Stomach (tissue), 9 donors: ENCODE measurements around the gene PDLIM7. TPM values are rescaled to one million over a fixed set of nuclear protein-coding genes. Genes with fewer than 3 reads are reported as not detected.

Source experiments
- DNase-seq, 2 donors: peaks; one replicate each; pipeline versions ENCODE4 v3.0.0 to v3.0.0-alpha.2; 2013 to 2019
- H3K27ac ChIP-seq, 5 donors: fragments of 200-600 bp in 4 of 5; sonication (generic) in 4 of 5; one replicate each; pipeline ENCODE4 v1.5.1; 2013 to 2019; ENCODE audit warnings: mild to moderate bottlenecking in 1 of 5, moderate library complexity in 1 of 5
- H3K27me3 ChIP-seq, 3 donors: fragments of 200-600 bp; sonication (generic); one replicate each; pipeline ENCODE4 v1.5.1; 2017 to 2019; ENCODE audit warnings: mixed run types in 1 of 3
- H3K36me3 ChIP-seq, 4 donors: fragments of 200-600 bp; sonication (generic); 1 replicate in 3 of 4; 2 replicates in 1 of 4; pipeline ENCODE4 v1.5.1; 2016 to 2019
- H3K4me1 ChIP-seq, 4 donors: fragments of 200-600 bp; sonication (generic); one replicate each; pipeline ENCODE4 v1.5.1; 2016 to 2019
- H3K4me3 ChIP-seq, 4 donors: fragments of 200-600 bp; sonication (generic) in 3 of 4; one replicate each; pipeline ENCODE4 v1.5.1; 2016 to 2019; ENCODE audit warnings: mild to moderate bottlenecking in 1 of 4
- H3K9me3 ChIP-seq, 4 donors: fragments of 200-600 bp; sonication (generic); one replicate each; pipeline ENCODE4 v1.5.1; 2016 to 2019
- CTCF ChIP-seq, 7 experiments: fragments of 450-650 bp in 4 of 7; fragments of 200-600 bp in 3 of 7; sonication (generic) in 3 of 7; IDR thresholded peaks; one replicate each; pipeline ENCODE4 v1.5.1; 2016 to 2019; ENCODE audit warnings: antibody characterized with exemption in 7 of 7, control low read depth in 2 of 7, mild to moderate bottlenecking in 1 of 7
- EP300 ChIP-seq: sonication (generic); formaldehyde crosslinking; IDR thresholded peaks from one replicate; pipeline ENCODE4 v1.6.1; 2017; ENCODE audit warnings: antibody characterized with exemption
- POLR2A ChIP-seq, 4 donors: fragments of 450-650 bp; IDR thresholded peaks; one replicate each; pipeline ENCODE4 v1.6.1; 2016; ENCODE audit warnings: antibody characterized with exemption in 4 of 4, control low read depth in 2 of 4, mild to moderate bottlenecking in 1 of 4, moderate library complexity in 1 of 4
- POLR2AphosphoS5 ChIP-seq, 3 donors: sonication (generic); formaldehyde crosslinking; IDR thresholded peaks; one replicate each; pipeline ENCODE4 v1.6.1; 2016; ENCODE audit warnings: antibody characterized with exemption in 3 of 3
- WGBS, 5 donors: extraction: QIAGEN DNeasy Blood & Tissue Kit in 3 of 5; methylation state at CpG; one replicate each; pipeline versions ENCODE4 v1.1.5 to v1.1.7; 2013 to 2018; 5-methylcytosine and 5-hydroxymethylcytosine counted together
- intact Hi-C: fragments of 100-400 bp; cut with DNase I; formaldehyde crosslinking; loops from one replicate; pipeline ENCODE4 v1.15.1; 2023; ENCODE audit warnings: low total_unique reads
- polyA plus RNA-seq, 3 donors: library from polyadenylated mRNA; stranded (reverse); fragments of 200-250 nt; gene quantifications; one replicate each; pipeline ENCODE4 v1.2.3, GENCODE V29; 2013
- total RNA-seq, 5 donors: library from RNA; depleted of rRNA; stranded (reverse); fragments of >200 nt; gene quantifications; one replicate each; pipeline versions ENCODE4 v1.1.0 to v1.2.3, GENCODE V29; 2014 to 2016
- donor health status: healthy with polysubstance abuse.
- donor health status: Bipolar disorder and iron deficiency.
- donor health status: healthy.

Gene PDLIM7
- total and polyA plus RNA-seq, 8 donors: 14.6 to 142 (median 86.8) TPM

DNA sequence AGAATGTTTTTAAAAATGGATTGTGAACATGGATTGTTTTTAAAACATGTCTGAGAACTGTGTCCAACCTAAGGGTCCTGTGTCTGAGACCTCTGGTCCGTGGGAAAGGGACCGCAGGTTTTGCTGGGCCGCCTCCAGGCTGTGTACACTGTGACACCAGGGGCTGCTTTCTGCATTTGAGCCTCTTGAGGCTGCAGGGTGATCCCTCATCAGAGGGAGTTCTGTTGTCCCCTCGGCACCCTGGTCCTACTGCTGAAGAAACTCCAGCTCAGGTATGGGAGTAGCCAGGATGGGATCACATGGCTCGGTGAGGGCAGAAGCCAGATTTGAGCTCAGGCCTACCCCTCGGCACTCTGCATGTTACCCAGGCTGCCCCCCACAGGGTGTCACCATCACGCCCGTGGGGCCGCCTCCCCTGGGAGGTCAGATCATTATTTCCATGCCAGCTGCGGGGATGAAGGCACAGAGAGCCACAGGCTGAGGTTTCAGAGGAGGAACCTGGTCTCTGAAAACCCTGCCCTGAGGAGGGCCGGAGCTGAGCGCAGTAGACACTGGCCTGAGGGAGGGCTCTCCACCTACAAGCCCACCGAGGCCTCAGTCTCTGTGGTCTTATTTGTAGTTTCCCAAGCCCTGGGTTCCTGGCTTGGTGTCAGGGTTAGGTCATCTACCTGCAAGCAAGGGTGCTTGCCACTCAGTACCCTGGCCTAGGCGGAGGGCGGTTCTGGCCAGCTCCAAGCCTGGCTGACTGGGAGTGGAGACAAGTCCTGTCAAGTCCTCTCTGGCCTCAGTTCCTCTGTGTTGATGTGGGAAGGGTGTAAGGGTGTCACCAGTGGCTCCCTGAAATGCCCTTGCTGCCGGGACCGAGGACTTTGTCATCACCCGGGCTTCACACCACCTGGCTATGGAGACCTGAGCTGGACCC lies 48.0 kb downstream of the PDLIM7 start:
- no peak for DNase-seq
- no peaks in the 10 kb centered on the region for H3K9me3 ChIP-seq
- 83 to 92% (median 87%) methylated on average over 8 to 18 of the region's 18 CpGs for WGBS, 5 donors
- no peak overlapping the region for H3K4me3 ChIP-seq
- no peaks in the 10 kb centered on the region for H3K36me3 ChIP-seq
- intact Hi-C loops: no loop called here
- TF ChIP-seq EP300 (no peak), CTCF (IDR thresholded peaks at IDR 0.05) (no peak), POLR2A (IDR thresholded peaks at IDR 0.05) (no peak), POLR2AphosphoS5 (IDR thresholded peaks at IDR 0.05) (no peak)
- H3K27ac ChIP-seq: no peak overlapping the region
- peaks cover 29 to 44% (median 37%) of the 10 kb centered on the region in 4 donors for H3K4me1 ChIP-seq
- H3K27me3 ChIP-seq: peaks cover 0 to 55% (median 12%) of the 10 kb centered on the region in 3 donors

DNA sequence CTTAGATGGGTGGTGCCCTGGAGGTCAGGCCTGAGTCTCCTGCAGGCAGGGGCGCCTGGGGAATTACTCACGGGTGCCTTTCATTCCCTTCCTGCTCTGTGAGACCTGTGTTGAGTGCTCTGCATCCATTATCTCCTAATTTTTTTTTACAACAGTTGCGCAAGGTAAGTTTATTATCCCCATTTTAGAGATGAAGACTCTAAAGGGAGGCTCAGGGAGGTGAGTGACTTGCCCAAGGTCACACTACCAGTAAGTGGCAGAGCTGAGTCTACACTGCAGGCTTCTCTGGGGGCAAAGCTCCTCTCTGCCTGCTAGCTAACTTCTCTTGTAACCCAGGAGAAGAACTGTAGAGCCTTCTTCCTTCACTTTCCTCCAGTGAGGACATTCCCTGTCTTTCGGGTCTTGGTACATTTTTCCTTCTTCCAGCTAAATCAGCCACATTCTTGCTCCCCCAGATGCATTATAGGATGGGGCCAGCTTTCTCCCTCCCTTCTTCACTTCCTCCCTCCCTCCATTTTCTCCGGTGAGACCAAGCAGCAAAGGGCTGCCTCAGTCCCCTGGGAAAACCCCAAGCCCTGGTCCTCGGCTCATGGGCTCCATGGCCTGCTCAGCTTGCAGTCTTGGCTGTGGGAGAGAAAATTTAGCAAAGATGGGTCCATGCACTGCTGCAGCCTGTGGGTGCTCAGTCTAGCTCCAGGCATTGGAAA lies 49.0 kb downstream of the PDLIM7 start:
- Histone ChIP-seq H3K36me3 (no peaks in the 10 kb centered on the region), H3K9me3 (no peaks in the 10 kb centered on the region), H3K4me1 (peaks cover 23 to 34% (median 28%) of the 10 kb centered on the region in 4 donors), H3K4me3 (no peak overlapping the region), H3K27ac (no peak overlapping the region), H3K27me3 (peaks cover 0 to 53% (median 12%) of the 10 kb centered on the region in 3 donors)
- 64 to 77% (median 69%) methylated on average over 6 of the region's 6 CpGs for WGBS, 5 donors
- TF ChIP-seq CTCF (IDR thresholded peaks at IDR 0.05): no peak
- TF ChIP-seq POLR2A (IDR thresholded peaks at IDR 0.05): no peak
- no peak for TF ChIP-seq EP300
- TF ChIP-seq POLR2AphosphoS5 (IDR thresholded peaks at IDR 0.05): no peak
- no peak for DNase-seq
- intact Hi-C loops: no loop called here

DNA sequence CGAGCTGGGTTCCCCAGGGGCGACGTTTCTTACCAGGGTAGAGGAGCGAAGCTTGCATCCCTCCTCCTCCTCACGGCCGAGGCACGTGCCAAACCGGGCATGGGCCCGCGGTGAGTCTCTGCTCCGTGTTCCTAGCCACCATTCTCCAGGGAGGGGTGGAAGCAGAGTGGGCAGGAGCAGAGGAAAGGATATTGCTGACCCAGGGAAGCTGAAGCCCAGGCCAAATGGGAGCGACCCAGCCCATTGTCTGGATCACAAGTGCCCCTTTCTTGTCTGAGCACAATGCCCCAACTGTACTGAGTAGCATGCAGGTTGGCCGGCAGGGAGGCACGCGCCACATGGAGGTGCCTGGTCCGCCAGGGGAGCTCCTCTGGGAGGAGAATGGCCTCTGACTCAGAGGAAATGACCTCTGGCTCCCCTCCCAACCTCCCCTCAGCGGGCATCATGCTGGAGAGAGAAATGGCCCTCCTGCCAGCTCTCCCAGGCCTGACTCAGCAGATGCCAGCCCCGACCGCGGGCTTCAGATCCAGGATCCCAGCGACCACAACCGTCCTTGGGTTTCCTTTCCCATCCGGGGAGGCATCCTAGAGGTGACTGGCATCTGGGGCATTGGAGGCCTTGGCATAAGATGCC lies 49.7 kb downstream of the PDLIM7 start:
- TF ChIP-seq POLR2AphosphoS5 (IDR thresholded peaks at IDR 0.05) (peak in 1 of 3 donors; percentile 40), POLR2A (IDR thresholded peaks at IDR 0.05) (no peak), CTCF (IDR thresholded peaks at IDR 0.05) (no peak), EP300 (no peak)
- intact Hi-C loops: no loop called here
- H3K27ac ChIP-seq: peak overlapping the region in 1 of 5 donors; percentile 23

GRCh38 chr5:177447066-177447610 lies 50.3 kb downstream of the PDLIM7 start:
- intact Hi-C loops: no loop called here
- Histone ChIP-seq H3K27ac (peak overlapping the region in 4 of 5 donors; percentile 32 to 73 (median 56)), H3K27me3 (peaks cover 0 to 43% (median 12%) of the 10 kb centered on the region in 3 donors), H3K4me3 (peak overlapping the region; percentile 58 to 75 (median 70)), H3K4me1 (peaks cover 23 to 34% (median 27%) of the 10 kb centered on the region in 4 donors), H3K9me3 (no peaks in the 10 kb centered on the region), H3K36me3 (peaks cover 0 to 8% (median 8%) of the 10 kb centered on the region in 4 donors)
- 0 to 4% (median 1%) methylated on average over 3 to 50 of the region's 52 CpGs for WGBS, 5 donors
- TF ChIP-seq POLR2AphosphoS5 (IDR thresholded peaks at IDR 0.05) (no peak), POLR2A (IDR thresholded peaks at IDR 0.05) (no peak), EP300 (no peak), CTCF (IDR thresholded peaks at IDR 0.05) (no peak)
- DNase-seq: peak; percentile 46 to 91

More for the DNA sequence above, 49.7 kb downstream of the PDLIM7 start:
- Histone ChIP-seq H3K4me3 (peak overlapping the region; percentile 58 to 75 (median 70)), H3K27me3 (peaks cover 0 to 49% (median 12%) of the 10 kb centered on the region in 3 donors), H3K4me1 (peaks cover 23 to 34% (median 27%) of the 10 kb centered on the region in 4 donors), H3K36me3 (peaks cover 0 to 2% (median 2%) of the 10 kb centered on the region in 4 donors), H3K9me3 (no peaks in the 10 kb centered on the region)
- WGBS, 5 donors: 4 to 14% (median 7%) methylated on average over 9 to 23 of the region's 23 CpGs
- peak; percentile 54 to 81 for DNase-seq
